ENCODE data around the gene GALNT9. TPM values are rescaled to one million over a fixed set of nuclear protein-coding genes. Genes with fewer than 3 reads are reported as not detected.

GALNT9 gene
- total RNA-seq, 1 donor: not detected

DNA sequence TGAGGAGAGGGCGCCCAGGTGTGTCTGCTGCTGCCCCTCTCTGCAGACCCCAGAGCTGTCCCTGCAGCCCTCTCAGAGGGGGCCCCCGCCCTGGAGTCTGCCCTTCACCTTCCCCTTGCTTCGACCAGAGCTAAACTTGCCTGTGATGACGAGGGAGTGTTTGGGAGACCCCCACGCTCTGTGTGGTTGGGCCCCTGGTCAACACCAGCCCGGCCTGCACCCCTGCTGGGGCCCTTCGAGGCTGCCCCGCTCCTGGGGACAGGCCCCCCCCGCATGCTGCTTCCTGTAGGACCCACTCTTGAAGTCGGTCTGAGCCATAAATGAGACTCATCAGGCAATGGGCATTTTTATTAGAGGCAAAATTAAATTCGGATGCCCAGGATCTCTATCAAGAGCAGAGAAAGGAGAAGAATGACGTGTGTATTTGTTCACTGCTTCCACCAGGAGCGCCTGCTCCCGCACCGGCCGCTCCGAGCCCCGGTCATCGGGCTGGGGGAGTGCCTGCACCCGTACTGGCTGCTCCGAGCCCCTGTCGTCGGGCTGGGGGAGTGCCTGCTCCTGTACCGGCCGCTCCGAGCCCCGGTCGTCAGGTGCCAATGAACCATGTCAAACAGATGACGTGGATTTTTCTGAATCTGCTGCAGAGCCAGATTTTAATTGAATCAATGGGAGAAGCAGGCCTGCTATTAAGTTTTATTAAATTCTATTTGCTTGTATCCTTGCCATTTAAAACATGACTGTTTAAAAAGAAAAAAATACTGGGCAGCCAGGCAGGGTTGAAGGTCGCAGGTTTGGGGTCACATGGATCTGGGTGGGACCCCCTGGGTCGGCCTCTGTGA, 137.5 kb downstream of the GALNT9 start:
- TF ChIP-seq, protein P1, sequence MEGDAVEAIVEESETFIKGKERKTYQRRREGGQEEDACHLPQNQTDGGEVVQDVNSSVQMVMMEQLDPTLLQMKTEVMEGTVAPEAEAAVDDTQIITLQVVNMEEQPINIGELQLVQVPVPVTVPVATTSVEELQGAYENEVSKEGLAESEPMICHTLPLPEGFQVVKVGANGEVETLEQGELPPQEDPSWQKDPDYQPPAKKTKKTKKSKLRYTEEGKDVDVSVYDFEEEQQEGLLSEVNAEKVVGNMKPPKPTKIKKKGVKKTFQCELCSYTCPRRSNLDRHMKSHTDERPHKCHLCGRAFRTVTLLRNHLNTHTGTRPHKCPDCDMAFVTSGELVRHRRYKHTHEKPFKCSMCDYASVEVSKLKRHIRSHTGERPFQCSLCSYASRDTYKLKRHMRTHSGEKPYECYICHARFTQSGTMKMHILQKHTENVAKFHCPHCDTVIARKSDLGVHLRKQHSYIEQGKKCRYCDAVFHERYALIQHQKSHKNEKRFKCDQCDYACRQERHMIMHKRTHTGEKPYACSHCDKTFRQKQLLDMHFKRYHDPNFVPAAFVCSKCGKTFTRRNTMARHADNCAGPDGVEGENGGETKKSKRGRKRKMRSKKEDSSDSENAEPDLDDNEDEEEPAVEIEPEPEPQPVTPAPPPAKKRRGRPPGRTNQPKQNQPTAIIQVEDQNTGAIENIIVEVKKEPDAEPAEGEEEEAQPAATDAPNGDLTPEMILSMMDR (IDR thresholded peaks at IDR 0.05; ENCODE audit: insufficient read depth, low read depth, low read length): no peak
- DNase-seq (ENCODE audit: low read depth): no peak

DNA sequence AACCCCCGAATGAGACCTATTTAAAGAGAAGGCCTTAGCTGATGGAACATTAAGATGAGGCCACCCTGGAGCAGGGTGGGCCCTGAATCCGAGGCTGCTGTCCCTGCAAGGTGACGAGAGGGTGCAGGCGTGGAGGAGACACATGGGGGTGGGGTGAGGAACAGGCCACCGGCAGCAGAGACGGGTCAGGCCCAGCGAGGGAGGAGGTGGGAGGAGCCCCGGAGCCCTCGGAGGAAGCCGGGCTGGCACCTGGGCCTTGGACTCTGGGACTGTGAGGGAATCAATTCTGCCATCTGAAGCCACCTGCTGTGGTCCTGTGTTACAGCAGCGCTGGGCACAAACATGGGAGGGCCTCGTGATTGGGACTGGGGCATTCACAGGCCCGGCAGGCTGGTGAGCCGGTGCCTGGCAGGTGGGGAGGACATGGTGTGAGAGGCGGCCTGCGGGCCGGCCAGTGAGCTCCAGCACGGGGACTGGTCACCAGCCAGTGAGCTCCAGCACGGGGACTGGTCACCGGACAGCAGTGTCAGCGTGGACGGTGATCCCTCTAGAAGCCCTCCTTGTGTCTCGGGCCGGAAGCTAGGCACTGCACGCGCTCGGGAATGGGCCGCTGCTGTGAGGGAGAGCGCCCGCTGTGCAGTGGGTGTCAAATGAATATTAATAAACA, 138.4 kb downstream of the GALNT9 start:
- TF ChIP-seq, protein P1 (IDR thresholded peaks at IDR 0.05; ENCODE audit: insufficient read depth, low read depth, low read length): no peak
- no peak overlapping the region for H3K4me3 ChIP-seq (ENCODE audit: low read depth, low read length)
- no peak for DNase-seq (ENCODE audit: low read depth)

More for the DNA sequence above, 137.5 kb downstream of the GALNT9 start:
- H3K4me3 ChIP-seq (ENCODE audit: low read depth, low read length): no peak overlapping the region

DNA sequence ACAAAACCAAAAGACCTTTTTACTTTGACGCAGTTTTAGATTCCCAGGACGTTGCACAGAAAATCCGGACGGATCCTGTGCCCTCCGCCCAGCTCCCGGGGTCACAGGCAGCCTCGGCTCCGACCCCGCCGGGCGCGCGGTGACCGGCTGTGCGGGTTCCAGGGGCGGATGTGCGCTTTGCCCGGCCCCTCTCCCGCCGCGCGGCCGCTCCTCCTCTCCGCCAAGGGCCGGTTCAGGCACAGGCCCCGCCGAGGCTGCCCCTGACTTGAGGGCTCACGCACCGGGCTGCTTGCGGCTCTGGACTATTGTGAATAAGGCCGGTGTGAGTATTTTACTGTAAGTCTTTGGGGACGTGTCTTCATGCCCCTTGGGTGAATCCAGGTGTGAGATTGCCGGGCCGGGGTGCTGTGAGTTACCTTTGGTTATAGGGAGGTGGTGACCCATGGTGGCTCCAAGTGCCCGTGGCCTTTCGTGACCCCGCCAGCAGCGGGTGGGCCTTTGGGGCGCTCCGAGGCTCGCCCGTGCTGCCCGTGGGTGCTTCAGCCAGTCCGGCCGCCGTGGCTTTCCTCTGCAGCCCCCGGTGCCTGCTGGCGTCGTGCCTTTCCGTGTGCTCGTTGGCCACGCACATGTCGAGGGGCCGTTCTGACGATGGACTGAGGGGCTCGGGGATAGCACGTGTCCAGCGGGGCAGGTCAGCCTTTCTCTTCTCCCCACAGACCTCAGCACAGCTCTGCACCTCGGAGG, 139.2 kb downstream of the GALNT9 start:
- TF ChIP-seq, protein P1 (IDR thresholded peaks at IDR 0.05; ENCODE audit: insufficient read depth, low read depth, low read length): no peak
- H3K4me3 ChIP-seq (ENCODE audit: low read depth, low read length): peak overlapping the region; percentile 65
- no peak for DNase-seq (ENCODE audit: low read depth)

DNA sequence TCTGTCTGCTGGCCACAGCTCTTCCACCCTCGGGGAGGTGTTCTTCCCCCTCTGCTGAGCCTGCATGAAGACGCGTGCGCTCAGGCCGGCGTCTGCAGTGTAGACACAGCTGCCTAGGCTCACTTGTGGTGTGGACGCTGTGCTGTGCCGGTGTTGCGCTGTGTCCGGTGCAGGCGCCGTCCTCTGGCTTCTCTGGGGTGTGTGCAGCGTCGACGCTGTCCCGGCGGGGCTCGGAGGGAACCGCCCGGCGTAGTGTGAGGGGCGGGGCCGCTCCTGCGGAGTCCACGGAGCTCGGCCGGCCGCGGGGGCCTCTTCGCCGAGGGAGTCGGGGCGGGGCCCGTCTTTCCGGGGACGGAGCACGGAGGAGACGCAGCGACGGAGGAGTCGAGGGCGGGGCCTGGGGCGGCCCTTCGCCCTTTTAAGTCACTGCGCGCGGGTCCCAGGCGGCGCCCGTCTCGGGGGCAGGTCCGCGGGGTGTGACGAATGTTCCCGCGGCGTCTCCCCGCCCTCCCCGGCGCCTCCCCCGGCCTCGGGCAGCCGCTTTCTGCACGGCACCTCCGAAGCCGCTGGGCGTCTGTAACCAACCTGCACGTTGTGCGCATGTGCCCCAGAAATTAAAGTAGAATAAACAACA, 139.9 kb downstream of the GALNT9 start:
- TF ChIP-seq, protein P1 (IDR thresholded peaks at IDR 0.05; ENCODE audit: insufficient read depth, low read depth, low read length): no peak
- H3K4me3 ChIP-seq (ENCODE audit: low read depth, low read length): peak overlapping the region; percentile 65
- peak; percentile 93 for DNase-seq (ENCODE audit: low read depth)

DNA sequence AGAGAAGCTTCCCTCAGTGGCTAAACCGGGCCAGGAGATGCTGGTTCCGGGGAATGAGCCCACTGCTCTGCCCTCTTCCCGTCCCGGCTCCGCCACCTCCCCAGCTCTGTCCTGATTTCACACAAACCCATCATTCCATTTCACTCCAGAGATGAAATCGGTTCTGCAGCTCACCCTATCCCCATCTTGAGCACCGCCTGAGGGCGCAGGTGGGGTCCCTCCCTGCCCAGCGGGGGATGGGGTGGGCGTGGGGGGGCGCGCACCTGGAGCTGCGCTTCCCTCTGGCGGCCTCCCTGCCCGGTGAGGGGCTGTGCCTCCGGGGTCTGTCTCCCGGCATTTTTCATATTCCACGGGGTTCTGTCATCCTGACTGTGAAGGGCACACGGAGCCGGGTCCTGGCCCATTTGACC, 140.5 kb downstream of the GALNT9 start:
- DNase-seq (ENCODE audit: low read depth): no peak
- peak overlapping the region; percentile 65 for H3K4me3 ChIP-seq (ENCODE audit: low read depth, low read length)
- TF ChIP-seq, protein P1 (IDR thresholded peaks at IDR 0.05; ENCODE audit: insufficient read depth, low read depth, low read length): no peak

DNA sequence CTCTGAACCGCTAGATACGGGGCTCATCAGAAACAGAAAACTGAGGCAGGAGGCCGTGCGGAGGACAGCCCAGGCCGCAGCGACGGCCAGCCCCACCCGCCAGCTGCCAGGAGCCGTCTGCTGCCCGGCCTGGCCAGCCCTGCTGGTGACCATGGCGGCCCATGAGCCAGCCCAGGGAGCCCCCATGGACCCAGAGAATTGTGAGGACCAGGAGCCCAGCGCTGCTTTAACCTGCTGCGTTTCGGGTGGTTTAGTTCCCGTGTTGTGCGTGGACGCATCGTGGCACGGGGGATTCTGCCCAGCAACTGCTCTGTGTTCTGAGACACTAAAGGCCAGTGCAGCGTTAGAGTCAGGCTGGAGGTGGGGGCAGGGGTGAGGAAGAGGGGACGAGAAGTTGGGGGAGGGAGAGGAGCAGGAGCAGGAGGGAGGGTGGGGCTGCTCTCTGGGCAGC, 140.9 kb downstream of the GALNT9 start:
- DNase-seq (ENCODE audit: low read depth): no peak

More for the DNA sequence above, 140.9 kb downstream of the GALNT9 start:
- TF ChIP-seq, protein P1 (IDR thresholded peaks at IDR 0.05; ENCODE audit: insufficient read depth, low read depth, low read length): no peak
- peak overlapping the region; percentile 65 for H3K4me3 ChIP-seq (ENCODE audit: low read depth, low read length)
